Testis (tissue), 3 donors: ENCODE results near the gene ELN. TPM values are rescaled to one million over a fixed set of nuclear protein-coding genes. Genes with fewer than 3 reads are reported as not detected.

Experiments used
- DNase-seq: peaks from one replicate; pipeline ENCODE4 v3.0.0-alpha.2; 2019
- H3K27ac ChIP-seq, 2 donors: fragments of 200-600 bp; sonication (generic); one replicate each; pipeline ENCODE4 v1.5.1; 2019
- H3K27me3 ChIP-seq: fragments of 200-600 bp; sonication (generic); one replicate; pipeline ENCODE4 v1.5.1; 2019
- H3K36me3 ChIP-seq: fragments of 200-600 bp; sonication (generic); one replicate; pipeline ENCODE4 v1.5.1; 2017; ENCODE audit warnings: low read depth; ENCODE audit errors: missing control alignments
- H3K4me1 ChIP-seq: fragments of 200-600 bp; sonication (generic); one replicate; pipeline ENCODE4 v1.5.1; 2019
- H3K4me3 ChIP-seq, 2 donors: fragments of 200-600 bp; sonication (generic); one replicate each; pipeline ENCODE4 v1.5.1; 2017 to 2019
- H3K9me3 ChIP-seq: fragments of 200-600 bp; sonication (generic); one replicate; pipeline ENCODE4 v1.5.1; 2017
- POLR2A ChIP-seq: fragments of 450-650 bp; IDR thresholded peaks from one replicate; pipeline ENCODE4 v1.6.1; 2017; ENCODE audit warnings: antibody characterized with exemption, mild to moderate bottlenecking, moderate library complexity
- WGBS, 2 donors: methylation state at CpG; one replicate each; pipeline ENCODE4 v1.1.5; 2018; 5-methylcytosine and 5-hydroxymethylcytosine counted together
- intact Hi-C: fragments of 100-400 bp; cut with DNase I; formaldehyde crosslinking; loops from one replicate; pipeline ENCODE4 v1.15.1; 2023; ENCODE audit warnings: low total_unique reads
- polyA plus RNA-seq: library from polyadenylated mRNA; stranded (reverse); fragments of 350-450 nt; fragmentation: Illumina TruSeq; extraction: RNeasy Lipid Tissue Mini Kit (QIAGEN cat#74804); gene quantifications from one replicate; pipeline ENCODE4 v1.2.3, GENCODE V29; 2014; ENCODE audit warnings: low read depth, low replicate concordance; ENCODE audit not compliant: insufficient read depth
- total RNA-seq, 2 donors: library from RNA; depleted of rRNA; stranded (reverse); fragments of >200 nt; gene quantifications; one replicate each; pipeline ENCODE4 v1.2.3, GENCODE V29; 2016
- TF ChIP-seq, protein P1 (sequence below), 3 experiments: fragments of 450-650 bp in 2 of 3; fragments of 200-600 bp in 1 of 3; sonication (generic) in 1 of 3; IDR thresholded peaks; one replicate each; pipeline ENCODE4 v1.5.1; 2016 to 2019; ENCODE audit warnings: antibody characterized with exemption in 3 of 3, mild to moderate bottlenecking in 2 of 3, moderate library complexity in 1 of 3

Gene ELN
- total and polyA plus RNA-seq, 3 donors from 2014 or later, result 24.6 to 55.9 (median 35.2) TPM

DNA sequence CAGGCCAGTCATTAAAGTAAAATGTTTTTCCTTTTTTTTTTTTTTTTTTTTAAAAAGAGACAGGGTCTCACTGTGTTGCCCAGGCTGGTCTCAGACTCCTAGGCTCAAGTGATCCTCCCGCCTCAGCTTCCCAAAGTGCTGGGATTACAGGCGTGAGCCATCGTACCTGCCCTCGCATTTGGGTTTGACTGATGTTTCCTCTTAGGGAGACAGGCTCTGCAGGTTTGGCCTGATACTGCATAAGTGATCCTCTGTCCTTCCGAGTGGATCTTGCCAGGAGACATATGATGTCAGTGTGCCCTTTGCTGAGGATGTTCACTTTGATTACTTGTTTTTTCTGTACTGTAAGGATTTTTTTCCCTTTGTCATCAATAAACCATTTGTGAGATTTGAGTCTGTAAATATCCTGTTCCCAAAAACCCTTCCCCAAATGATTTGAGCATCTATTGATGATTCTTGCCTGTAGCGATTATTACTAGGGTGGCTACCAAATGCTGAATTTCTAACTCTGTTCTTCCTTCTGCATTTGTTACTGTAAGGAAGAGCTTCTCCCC, 75.3 kb downstream of the ELN start:
- Histone ChIP-seq H3K36me3 (no peaks in the 10 kb centered on the region), H3K4me3 (no peak overlapping the region), H3K27ac (no peak overlapping the region), H3K27me3 (no peaks in the 10 kb centered on the region), H3K9me3 (no peaks in the 10 kb centered on the region), H3K4me1 (no peaks in the 10 kb centered on the region)
- intact Hi-C loops, result no loop called here
- no peak for DNase-seq
- TF ChIP-seq, protein P1, sequence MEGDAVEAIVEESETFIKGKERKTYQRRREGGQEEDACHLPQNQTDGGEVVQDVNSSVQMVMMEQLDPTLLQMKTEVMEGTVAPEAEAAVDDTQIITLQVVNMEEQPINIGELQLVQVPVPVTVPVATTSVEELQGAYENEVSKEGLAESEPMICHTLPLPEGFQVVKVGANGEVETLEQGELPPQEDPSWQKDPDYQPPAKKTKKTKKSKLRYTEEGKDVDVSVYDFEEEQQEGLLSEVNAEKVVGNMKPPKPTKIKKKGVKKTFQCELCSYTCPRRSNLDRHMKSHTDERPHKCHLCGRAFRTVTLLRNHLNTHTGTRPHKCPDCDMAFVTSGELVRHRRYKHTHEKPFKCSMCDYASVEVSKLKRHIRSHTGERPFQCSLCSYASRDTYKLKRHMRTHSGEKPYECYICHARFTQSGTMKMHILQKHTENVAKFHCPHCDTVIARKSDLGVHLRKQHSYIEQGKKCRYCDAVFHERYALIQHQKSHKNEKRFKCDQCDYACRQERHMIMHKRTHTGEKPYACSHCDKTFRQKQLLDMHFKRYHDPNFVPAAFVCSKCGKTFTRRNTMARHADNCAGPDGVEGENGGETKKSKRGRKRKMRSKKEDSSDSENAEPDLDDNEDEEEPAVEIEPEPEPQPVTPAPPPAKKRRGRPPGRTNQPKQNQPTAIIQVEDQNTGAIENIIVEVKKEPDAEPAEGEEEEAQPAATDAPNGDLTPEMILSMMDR (IDR thresholded peaks at IDR 0.05), result no peak
- no peak for TF ChIP-seq POLR2A
- WGBS, 2 donors, result 98% methylated on average over 6 of the region's 6 CpGs

DNA sequence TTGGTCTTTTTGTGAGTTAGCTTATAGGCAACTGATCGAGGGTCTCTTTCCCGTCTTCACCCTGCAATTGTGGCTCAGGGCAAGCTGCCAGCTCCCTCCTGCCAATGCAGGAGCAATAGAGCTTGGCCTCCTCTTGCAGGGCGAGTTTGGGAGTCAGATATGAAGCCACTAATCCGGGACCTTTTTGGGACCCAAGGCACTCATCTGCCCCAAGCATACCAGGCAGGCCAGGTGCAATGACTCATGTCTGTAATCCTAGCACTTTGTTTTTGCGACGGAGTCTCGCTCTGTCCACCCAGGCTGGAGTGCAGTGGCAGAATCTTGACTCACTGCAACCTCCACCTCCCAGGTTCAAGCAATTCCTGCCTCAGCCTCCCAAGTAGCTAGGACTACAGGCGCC, 76.7 kb downstream of the ELN start:
- TF ChIP-seq POLR2A, result no peak
- Histone ChIP-seq H3K4me1 (no peaks in the 10 kb centered on the region), H3K9me3 (no peaks in the 10 kb centered on the region), H3K4me3 (no peak overlapping the region), H3K27me3 (no peaks in the 10 kb centered on the region), H3K27ac (no peak overlapping the region), H3K36me3 (no peaks in the 10 kb centered on the region)
- intact Hi-C loops, result no loop called here
- WGBS, 2 donors, result 94 to 96% methylated on average over 8 of the region's 8 CpGs
- DNase-seq, result no peak

- H3K4me3 ChIP-seq, result no peak overlapping the region
- no peak for DNase-seq
- H3K9me3 ChIP-seq, result no peaks in the 10 kb centered on the region
- no peaks in the 10 kb centered on the region for H3K36me3 ChIP-seq
- WGBS, 2 donors, result 89 to 100% methylated on average over 1 to 11 of the region's 11 CpGs
- TF ChIP-seq, protein P1 (IDR thresholded peaks at IDR 0.05), result no peak
- no peak for TF ChIP-seq POLR2A
- intact Hi-C loops, result no loop called here
- no peak overlapping the region for H3K27ac ChIP-seq
- H3K4me1 ChIP-seq, result no peaks in the 10 kb centered on the region
- H3K27me3 ChIP-seq, result no peaks in the 10 kb centered on the region
Measured at GRCh38 chr7:74105992-74106391, 78.0 kb downstream of the ELN start.

DNA sequence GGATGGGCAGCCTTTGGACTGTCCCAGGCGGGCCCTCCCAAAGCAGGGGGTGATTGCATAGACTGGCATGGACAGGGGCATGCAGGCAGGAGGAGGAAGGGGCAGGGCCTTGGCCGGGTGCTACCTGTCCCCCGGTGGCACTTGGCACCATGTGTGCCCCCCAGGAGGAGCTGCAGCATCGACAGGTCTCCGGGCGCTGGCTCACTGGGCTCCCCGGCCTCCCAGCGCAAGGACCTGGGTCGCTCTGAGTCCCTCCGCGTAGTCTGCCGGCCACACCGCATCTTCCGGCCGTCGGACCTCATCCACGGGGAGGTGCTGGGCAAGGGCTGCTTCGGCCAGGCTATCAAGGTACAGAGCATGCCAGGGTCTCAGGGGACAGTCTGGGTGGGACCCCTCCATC, 78.9 kb downstream of the ELN start:
- Histone ChIP-seq H3K27me3 (no peaks in the 10 kb centered on the region), H3K4me1 (no peaks in the 10 kb centered on the region), H3K27ac (no peak overlapping the region), H3K36me3 (no peaks in the 10 kb centered on the region), H3K4me3 (no peak overlapping the region), H3K9me3 (no peaks in the 10 kb centered on the region)
- DNase-seq, result no peak
- intact Hi-C loops, result no loop called here
- WGBS, 2 donors, result 93 to 97% methylated on average over 13 to 18 of the region's 18 CpGs
- no peak for TF ChIP-seq POLR2A
- TF ChIP-seq, protein P1 (IDR thresholded peaks at IDR 0.05), result no peak

DNA sequence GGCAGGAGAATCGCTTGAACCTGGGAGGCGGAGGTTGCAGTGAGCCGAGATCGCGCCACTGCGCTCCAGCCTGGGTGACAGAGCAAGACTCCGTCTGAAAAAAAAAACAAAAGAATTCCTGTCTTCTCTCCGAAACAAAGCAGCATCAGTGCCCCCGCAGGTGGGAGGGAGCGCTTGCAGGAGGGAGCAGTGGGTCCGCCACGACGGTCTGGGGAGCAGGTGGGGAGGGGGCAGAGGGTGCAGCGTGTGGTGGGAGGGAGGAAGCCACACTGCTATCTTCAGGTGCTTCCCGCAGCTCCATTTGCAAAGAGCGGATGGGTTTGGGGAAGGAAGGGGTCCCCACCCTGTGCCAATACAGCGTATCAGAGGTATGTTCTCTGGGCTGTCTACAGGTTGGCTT, 87.4 kb downstream of the ELN start:
- no peak for DNase-seq
- H3K4me1 ChIP-seq, result no peaks in the 10 kb centered on the region
- 73 to 80% methylated on average over 17 of the region's 17 CpGs for WGBS, 2 donors
- intact Hi-C loops, result no loop called here
- TF ChIP-seq POLR2A, result no peak
- TF ChIP-seq, protein P1 (IDR thresholded peaks at IDR 0.05), result no peak
- H3K36me3 ChIP-seq, result no peaks in the 10 kb centered on the region
- no peaks in the 10 kb centered on the region for H3K27me3 ChIP-seq
- H3K4me3 ChIP-seq, result no peak overlapping the region
- H3K9me3 ChIP-seq, result no peaks in the 10 kb centered on the region
- H3K27ac ChIP-seq, result no peak overlapping the region
